H1 (cell line): Measurements from ENCODE around the gene SPACA7. TPM values are rescaled to one million over a fixed set of nuclear protein-coding genes. Genes with fewer than 3 reads are reported as not detected.

Experiments used
- CTCF ChIA-PET: fragments of 300-600 bp; sonication (Branson Sonifier 250); formaldehyde crosslinking; loops from one replicate; lab custom pipeline; 2021; ENCODE audit not compliant: partially characterized antibody; lab: Charles Lee
- POLR2A ChIA-PET: fragments of 300-600 bp; sonication (Branson Sonifier 250); formaldehyde crosslinking; loops from one replicate; lab custom pipeline; 2021; ENCODE audit warnings: inconsistent platforms; ENCODE audit not compliant: partially characterized antibody; lab: Charles Lee
- DNase-seq, 2 experiments: peaks; one replicate each; pipeline versions ENCODE4 v3.0.0 to v3.0.0-alpha.2; 2010 to 2022; ENCODE audit warnings: low spot score in 2 of 2, low read depth in 1 of 2, mixed read lengths in 1 of 2
- FAIRE-seq: peaks from 2 replicates; lab custom pipeline; 2011; peaks lifted over from hg19 to GRCh38; lab: Jason Lieb, UNC
- H2AFZ ChIP-seq: 2 replicates; pipeline ENCODE4 v1.8.1; 2012; ENCODE audit warnings: low read length, inconsistent platforms
- H2AK5ac ChIP-seq: 2 replicates; pipeline ENCODE4 v1.6.1; 2013; ENCODE audit warnings: low read depth, low read length
- H2BK120ac ChIP-seq: replicated peaks from 2 replicates; pipeline ENCODE3; 2013; ENCODE audit warnings: low read depth, low read length, inconsistent platforms
- H2BK12ac ChIP-seq: 2 replicates; pipeline ENCODE4 v1.6.1; 2013; ENCODE audit warnings: low read depth, low read length
- H2BK15ac ChIP-seq: 2 replicates; pipeline ENCODE4 v1.6.1; 2013; ENCODE audit warnings: low read length
- H2BK20ac ChIP-seq: 2 replicates; pipeline ENCODE4 v1.6.1; 2013; ENCODE audit warnings: low read length
- H2BK5ac ChIP-seq: 2 replicates; pipeline ENCODE4 v1.6.1; 2013; ENCODE audit warnings: low read depth, low read length
- H3K14ac ChIP-seq: 2 replicates; pipeline ENCODE4 v1.6.1; 2013; ENCODE audit warnings: inconsistent platforms; ENCODE audit not compliant: insufficient read length
- H3K18ac ChIP-seq: 2 replicates; pipeline ENCODE4 v1.6.1; 2013; ENCODE audit warnings: low read length; ENCODE audit errors: extremely low read depth
- H3K23ac ChIP-seq: 2 replicates; pipeline ENCODE4 v1.6.1; 2013; ENCODE audit warnings: inconsistent platforms; ENCODE audit not compliant: insufficient read length
- H3K23me2 ChIP-seq: 2 replicates; pipeline ENCODE4 v1.6.1; 2013; ENCODE audit warnings: low read depth, low read length
- H3K27ac ChIP-seq: 2 replicates; pipeline ENCODE4 v1.6.1; 2011; ENCODE audit warnings: low read depth, low read length, inconsistent platforms
- H3K27me3 ChIP-seq, 4 experiments: replicated peaks in 1 of 4; 1 replicate in 1 of 4; 2 replicates in 3 of 4; pipeline versions ENCODE4 v1.6.1 to v1.8.1; 2011 to 2013; ENCODE audit warnings: low read length in 3 of 4, mild to moderate bottlenecking in 3 of 4, inconsistent platforms in 2 of 4, mixed read lengths in 2 of 4, moderate library complexity in 1 of 4; ENCODE audit not compliant: control insufficient read depth in 3 of 4, insufficient read depth in 3 of 4; ENCODE audit errors: extremely low read depth in 1 of 4
- H3K36me3 ChIP-seq, 4 experiments: 2 replicates each; pipeline versions ENCODE4 v1.6.1 to v1.8.1; 2011 to 2013; ENCODE audit warnings: mild to moderate bottlenecking in 4 of 4, low read length in 3 of 4, moderate library complexity in 2 of 4, control low read depth in 1 of 4, inconsistent platforms in 1 of 4; ENCODE audit not compliant: insufficient read depth in 4 of 4, control insufficient read depth in 2 of 4
- H3K4ac ChIP-seq: replicated peaks from 2 replicates; pipeline ENCODE3; 2013; ENCODE audit warnings: low read length, low read depth, mixed read lengths, inconsistent platforms; ENCODE audit not compliant: insufficient read length
- H3K4me1 ChIP-seq, 4 experiments: replicated peaks in 1 of 4; 1 replicate in 1 of 4; 2 replicates in 3 of 4; pipeline versions ENCODE4 v1.6.1 to v1.8.1; 2011 to 2013; ENCODE audit warnings: low read length in 3 of 4, inconsistent platforms in 2 of 4, mixed read lengths in 1 of 4; ENCODE audit not compliant: insufficient read depth in 4 of 4, control insufficient read depth in 3 of 4
- H3K4me2 ChIP-seq, 2 experiments: 2 replicates each; pipeline versions ENCODE4 v1.6.1 to v1.8.1; 2011 to 2013; ENCODE audit warnings: low read depth in 2 of 2, low read length in 2 of 2, control low read depth in 1 of 2, inconsistent platforms in 1 of 2, mild to moderate bottlenecking in 1 of 2; ENCODE audit not compliant: insufficient read depth in 1 of 2
- H3K4me3 ChIP-seq, 4 experiments: fragments of 200-600, 300-600 bp in 1 of 4; sonication (generic), shearing (Covaris generic), sonication (Bioruptor Twin) in 1 of 4; 2 replicates each; pipeline versions ENCODE4 v1.5.1 to v1.8.1; 2011 to 2016; ENCODE audit warnings: low read length in 4 of 4, low read depth in 3 of 4, control low read depth in 2 of 4, inconsistent platforms in 2 of 4, mild to moderate bottlenecking in 2 of 4, mixed read lengths in 1 of 4, moderate library complexity in 1 of 4; ENCODE audit not compliant: insufficient read depth in 2 of 4; ENCODE audit errors: extremely low read depth in 1 of 4
- H3K56ac ChIP-seq: replicated peaks from 2 replicates; pipeline ENCODE3; 2013; ENCODE audit warnings: low read depth, mild to moderate bottlenecking, mixed read lengths, low read length, inconsistent platforms; ENCODE audit not compliant: insufficient read length
- H3K79me1 ChIP-seq: 2 replicates; pipeline ENCODE4 v1.6.1; 2013; ENCODE audit warnings: low read depth, low read length, control low read depth
- H3K79me2 ChIP-seq, 2 experiments: 2 replicates each; pipeline versions ENCODE4 v1.6.1 to v1.8.1; 2012 to 2013; ENCODE audit warnings: low read length in 2 of 2, mild to moderate bottlenecking in 2 of 2, inconsistent platforms in 1 of 2; ENCODE audit not compliant: insufficient read depth in 2 of 2, control insufficient read depth in 1 of 2
- H3K9ac ChIP-seq, 4 experiments: replicated peaks in 1 of 4; 1 replicate in 1 of 4; 2 replicates in 3 of 4; pipeline versions ENCODE4 v1.6.1 to v1.8.1; 2011 to 2013; ENCODE audit warnings: low read depth in 3 of 4, low read length in 3 of 4, control low read depth in 2 of 4, mild to moderate bottlenecking in 2 of 4, moderate library complexity in 2 of 4, inconsistent platforms in 1 of 4; ENCODE audit errors: extremely low read depth in 1 of 4
- H3K9me3 ChIP-seq, 2 experiments: 2 replicates each; pipeline versions ENCODE4 v1.6.1 to v1.8.1; 2012 to 2013; ENCODE audit warnings: mild to moderate bottlenecking in 2 of 2, moderate library complexity in 2 of 2, control low read depth in 1 of 2, inconsistent platforms in 1 of 2, low read depth in 1 of 2, low read length in 1 of 2, mixed read lengths in 1 of 2; ENCODE audit not compliant: insufficient read depth in 2 of 2
- H4K20me1 ChIP-seq, 2 experiments: replicated peaks in 1 of 2; 2 replicates each; pipeline versions ENCODE3 to v1.8.1; 2011 to 2013; ENCODE audit warnings: inconsistent platforms in 2 of 2, low read length in 2 of 2, mild to moderate bottlenecking in 1 of 2; ENCODE audit not compliant: insufficient read depth in 2 of 2, control insufficient read depth in 1 of 2
- H4K5ac ChIP-seq: 2 replicates; pipeline ENCODE4 v1.6.1; 2013; ENCODE audit warnings: low read length, low read depth, mixed read lengths, inconsistent platforms; ENCODE audit not compliant: insufficient read length
- H4K8ac ChIP-seq: 2 replicates; pipeline ENCODE4 v1.8.0; 2013; ENCODE audit warnings: mild to moderate bottlenecking, moderate library complexity, low read length, inconsistent platforms; ENCODE audit not compliant: insufficient read depth; ENCODE audit errors: extremely low read depth
- H4K91ac ChIP-seq: replicated peaks from 2 replicates; pipeline ENCODE3; 2013; ENCODE audit warnings: low read length, mixed read lengths, inconsistent platforms; ENCODE audit not compliant: insufficient read length
- CHD1 ChIP-seq: IDR thresholded peaks from 2 replicates; pipeline ENCODE4 v1.6.1; 2012; ENCODE audit warnings: low read depth, low read length, improper control_type of control experiment
- EGR1 ChIP-seq: IDR thresholded peaks from 2 replicates; pipeline ENCODE4 v1.6.1; 2011; ENCODE audit warnings: low read depth, low read length, borderline replicate concordance
- GTF2F1 ChIP-seq: IDR thresholded peaks from 2 replicates; pipeline ENCODE4 v1.6.1; 2012; ENCODE audit warnings: low read depth, low read length, improper control_type of control experiment, borderline replicate concordance
- JUND ChIP-seq: IDR thresholded peaks from 2 replicates; pipeline ENCODE4 v1.6.1; 2011; ENCODE audit warnings: mild to moderate bottlenecking, improper control_type of control experiment, low read length
- SIN3A ChIP-seq, 2 experiments: IDR thresholded peaks in 1 of 2; conservative IDR thresholded peaks in 1 of 2; 2 replicates each; pipeline ENCODE4 v1.6.1; 2011 to 2012; ENCODE audit warnings: low read length in 2 of 2, improper control_type of control experiment in 1 of 2, low read depth in 1 of 2, mild to moderate bottlenecking in 1 of 2
- SIRT6 ChIP-seq: IDR thresholded peaks from one replicate; pipeline ENCODE4 v1.7.1; 2012; ENCODE audit warnings: low read length, inconsistent platforms
- SUZ12 ChIP-seq: fragments of 200-600 bp; sonication (generic); IDR thresholded peaks from 2 replicates; pipeline ENCODE4 v1.6.1; 2012; ENCODE audit warnings: mild to moderate bottlenecking, inconsistent platforms, low read length, moderate library complexity, mixed read lengths
- TEAD4 ChIP-seq: IDR thresholded peaks from 2 replicates; pipeline ENCODE4 v1.6.1; 2012; ENCODE audit warnings: low read depth, low read length, inconsistent platforms, mixed read lengths
- ZNF274 ChIP-seq: IDR thresholded peaks from 2 replicates; pipeline ENCODE4 v1.7.0; 2012; ENCODE audit warnings: low read length, borderline replicate concordance; ENCODE audit errors: extremely low read depth
- WGBS, 2 experiments: shearing (Covaris generic) in 1 of 2; methylation state at CpG; one replicate each; pipeline versions ENCODE4 v1.1.6 to v1.1.7; 2013 to 2015; ENCODE audit warnings: low lambda C conversion rate in 2 of 2, mixed read lengths in 2 of 2, inconsistent platforms in 1 of 2, low coverage in 1 of 2, missing lambda C conversion rate in 1 of 2; ENCODE audit not compliant: insufficient replicate concordance in 2 of 2, insufficient coverage in 1 of 2, insufficient read length in 1 of 2; ENCODE audit errors: extremely low coverage in 1 of 2, missing lambda C conversion rate in 1 of 2; 5-methylcytosine and 5-hydroxymethylcytosine counted together
- polyA plus RNA-seq, 7 experiments: library from polyadenylated mRNA; depleted of rRNA in 3 of 7; stranded (reverse) in 5 of 7; unstranded in 2 of 7; fragments of >200 nt in 5 of 7; fragments of 200-250 nt in 2 of 7; gene quantifications; 1 replicate in 5 of 7; 2 replicates in 1 of 7; 4 replicates in 1 of 7; pipeline versions ENCODE4 v1.2.1 to v1.2.3, GENCODE V29; 2011 to 2013; ENCODE audit warnings: missing spikeins in 2 of 7, mixed read lengths in 2 of 7
- total RNA-seq: library from RNA; stranded (reverse); fragmentation: NEBNext Ultra II Directional; extraction: Animal tissue kit (Norgen Biotek cat#: 25700); gene quantifications from 2 replicates; pipeline ENCODE4 v1.2.1, GENCODE V29; 2021

The SPACA7 gene
- total and polyA plus RNA-seq, 2 of the 8 experiments (the other 6 are each of a cell fraction or from before 2014, with no cell fraction given), result not detected

DNA sequence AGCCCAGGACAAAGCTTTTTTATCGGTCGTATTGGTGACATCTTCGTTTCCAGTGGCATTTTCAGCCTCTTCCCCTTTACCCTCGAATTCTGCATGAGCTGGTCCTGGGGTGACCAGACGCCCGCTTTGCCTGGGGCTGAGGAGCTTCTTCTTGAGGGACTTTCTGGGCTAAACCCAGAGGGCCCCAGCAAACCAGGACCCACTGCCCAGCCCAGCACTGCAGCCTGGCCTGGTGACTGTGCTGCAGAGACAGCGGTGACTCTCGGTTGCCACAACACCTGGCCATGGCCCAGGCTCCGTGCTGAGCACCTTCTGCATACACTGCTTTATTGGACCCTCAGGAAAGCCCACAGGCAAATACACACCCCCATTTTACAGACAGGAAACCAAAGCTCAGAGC is 21.0 kb downstream of the SPACA7 start:
- no peaks in the 10 kb centered on the region for H3K79me1 ChIP-seq
- no peaks in the 10 kb centered on the region for H3K27me3 ChIP-seq
- H3K56ac ChIP-seq, result no peak overlapping the region
- H4K91ac ChIP-seq, result no peak overlapping the region
- no peaks in the 10 kb centered on the region for H3K36me3 ChIP-seq
- POLR2A ChIA-PET, result no interaction called here
- no peak overlapping the region for H2BK20ac ChIP-seq
- H3K4me1 ChIP-seq, result no peaks in the 10 kb centered on the region; a peak in 1 of 7 replicates
- FAIRE-seq, result no peak
- H3K23me2 ChIP-seq, result no peaks in the 10 kb centered on the region
- CTCF ChIA-PET, result interaction anchor here (0.6 to 1.4 kb wide), 4 partner anchors 12 to 156 kb away, joined by 3 to 4 read pairs (median 4); no protein-coding TSS in a partner anchor
- no peak overlapping the region for H2BK12ac ChIP-seq
- no peaks in the 10 kb centered on the region for H4K20me1 ChIP-seq
- no peak overlapping the region for H3K23ac ChIP-seq
- H4K8ac ChIP-seq, result no peak overlapping the region
- no peak overlapping the region for H3K18ac ChIP-seq
- no peaks in the 10 kb centered on the region for H3K79me2 ChIP-seq
- H3K4me2 ChIP-seq, result no peak overlapping the region
- 92% methylated on average over 9 of the region's 9 CpGs; no CpG with 5 or more reads in 1 of the 2 experiments for WGBS, 2 experiments
- no peak overlapping the region for H2AK5ac ChIP-seq
- H2BK5ac ChIP-seq, result no peak overlapping the region
- H3K27ac ChIP-seq, result no peak overlapping the region
- H3K4ac ChIP-seq, result no peak overlapping the region
- no peak for TF ChIP-seq ZNF274
- no peak for TF ChIP-seq EGR1
- TF ChIP-seq SIRT6, result no peak
- TF ChIP-seq SIN3A (conservative IDR thresholded peaks at IDR 0.05 in 1 of 2, IDR thresholded peaks at IDR 0.05 in 1 of 2; ENCODE audit: low read depth in 1 of 2, low read length in 2 of 2), result no peak
- TF ChIP-seq TEAD4, result no peak
- TF ChIP-seq SUZ12, result no peak
- no peak for TF ChIP-seq CHD1
- no peak for TF ChIP-seq GTF2F1
- no peak for TF ChIP-seq JUND
- H2BK15ac ChIP-seq, result no peak overlapping the region
- no peak overlapping the region for H3K9ac ChIP-seq
- DNase-seq, result no peak
- H2BK120ac ChIP-seq, result no peak overlapping the region
- no peak overlapping the region for H4K5ac ChIP-seq
- H2AFZ ChIP-seq, result no peak overlapping the region
- H3K9me3 ChIP-seq, result no peaks in the 10 kb centered on the region
- H3K4me3 ChIP-seq, result no peak overlapping the region
- H3K14ac ChIP-seq, result no peak overlapping the region
